GM18499 (cell line): ENCODE results near the gene TCAP.

Experiments
- ATAC-seq: cut with Tn5 transposase; IDR thresholded peaks from one replicate; pipeline ENCODE4 v1.9.1; 2021; ENCODE audit warnings: moderate number of reproducible peaks; ENCODE audit not compliant: insufficient read depth, unreplicated experiment

Gene TCAP

DNA sequence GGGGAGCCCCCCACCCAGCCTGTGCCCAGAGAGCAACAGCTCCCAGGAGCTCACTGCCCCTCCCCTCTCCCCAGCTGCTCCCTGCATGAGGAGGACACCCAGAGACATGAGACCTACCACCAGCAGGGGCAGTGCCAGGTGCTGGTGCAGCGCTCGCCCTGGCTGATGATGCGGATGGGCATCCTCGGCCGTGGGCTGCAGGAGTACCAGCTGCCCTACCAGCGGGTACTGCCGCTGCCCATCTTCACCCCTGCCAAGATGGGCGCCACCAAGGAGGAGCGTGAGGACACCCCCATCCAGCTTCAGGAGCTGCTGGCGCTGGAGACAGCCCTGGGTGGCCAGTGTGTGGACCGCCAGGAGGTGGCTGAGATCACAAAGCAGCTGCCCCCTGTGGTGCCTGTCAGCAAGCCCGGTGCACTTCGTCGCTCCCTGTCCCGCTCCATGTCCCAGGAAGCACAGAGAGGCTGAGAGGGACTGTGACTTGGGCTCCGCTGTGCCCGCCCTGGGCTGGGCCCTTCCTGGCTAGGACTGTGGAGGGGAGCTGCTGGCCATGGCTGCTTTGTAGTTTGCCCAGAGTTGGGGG, 584 bp downstream of the TCAP start:
- no peak for ATAC-seq

DNA sequence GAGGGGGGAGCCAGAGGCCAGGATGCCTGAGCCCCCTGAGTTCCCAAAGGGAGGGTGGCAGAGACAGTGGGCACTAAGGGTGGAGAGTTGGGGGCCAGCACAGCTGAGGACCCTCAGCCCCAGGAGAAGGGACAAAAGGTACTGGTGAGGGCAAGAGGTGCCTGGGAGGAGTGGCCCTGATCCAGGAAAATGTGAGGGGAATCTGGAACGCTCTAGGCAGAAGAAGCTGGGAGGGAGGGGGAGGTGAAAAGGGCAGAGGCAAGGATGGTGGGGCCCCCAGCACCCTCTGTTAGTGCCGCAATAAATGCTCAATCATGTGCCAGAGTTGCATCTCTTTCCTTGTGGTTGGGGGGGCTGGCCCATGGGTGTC, 1.1 kb downstream of the TCAP start:
- no peak for ATAC-seq

DNA sequence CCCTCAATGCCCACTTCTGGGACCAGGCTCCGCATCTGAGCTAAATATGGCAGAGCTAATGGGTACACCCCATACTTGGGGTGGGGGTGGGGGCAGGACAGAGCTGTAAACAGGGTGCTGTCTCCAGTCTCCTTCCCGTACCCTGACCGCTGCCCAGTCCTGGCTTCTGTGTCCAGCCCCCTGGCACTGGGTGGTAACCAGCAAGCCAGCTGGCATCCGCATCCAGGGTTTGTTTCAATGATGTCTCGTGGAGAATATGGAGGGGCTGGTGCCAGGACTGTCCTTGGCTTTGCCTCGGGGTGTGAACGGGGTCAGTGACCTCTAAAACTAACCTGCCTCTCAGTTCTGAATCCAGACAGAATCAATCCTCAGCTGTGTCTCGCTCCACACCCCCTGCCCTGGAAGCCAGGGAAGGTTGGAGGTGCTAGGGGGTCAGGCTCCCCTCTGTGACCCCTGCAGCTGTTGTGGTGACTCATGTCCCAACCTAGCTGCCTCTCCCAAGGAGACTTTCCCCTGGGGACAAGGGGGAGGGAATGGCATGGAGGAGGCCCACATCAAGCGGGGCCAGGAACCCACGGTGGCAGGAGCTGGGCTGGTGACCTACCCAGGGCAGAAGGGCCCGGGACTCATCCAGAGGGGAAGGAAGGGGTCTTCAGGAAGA, 1.6 kb downstream of the TCAP start:
- ATAC-seq, result no peak

DNA sequence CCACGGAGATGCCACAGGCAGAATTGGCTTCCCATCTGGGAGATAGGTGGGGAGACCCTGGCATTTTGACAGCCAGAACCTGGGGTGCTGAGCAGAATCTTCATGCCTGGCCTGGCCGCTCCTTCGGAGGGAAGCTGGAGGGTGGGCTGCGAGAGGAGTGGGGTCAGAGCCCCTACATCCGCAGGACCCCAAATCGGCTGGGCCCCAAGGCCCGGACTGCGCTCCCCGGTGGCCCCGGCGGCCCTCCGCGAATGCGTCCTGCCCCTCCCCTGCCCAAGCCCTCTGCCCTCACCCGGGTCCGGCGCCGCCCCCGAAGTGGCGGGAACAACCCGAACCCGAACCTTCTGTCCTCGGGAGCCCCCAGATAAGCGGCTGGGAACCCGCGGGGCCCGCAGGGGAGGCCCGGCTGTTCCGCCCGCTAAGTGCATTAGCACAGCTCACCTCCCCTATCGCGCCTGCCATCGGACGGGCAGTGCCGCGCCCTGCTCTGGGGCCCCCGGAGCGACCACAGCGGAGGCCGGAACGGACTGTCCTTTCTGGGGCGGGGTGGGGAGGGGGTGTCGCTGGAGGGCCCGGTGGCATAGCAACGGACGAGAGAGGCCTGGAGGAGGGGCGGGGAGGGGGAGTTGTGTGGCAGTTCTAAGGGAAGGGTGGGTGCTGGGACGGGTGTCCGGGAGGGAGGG, 2.3 kb downstream of the TCAP start:
- no peak for ATAC-seq

DNA sequence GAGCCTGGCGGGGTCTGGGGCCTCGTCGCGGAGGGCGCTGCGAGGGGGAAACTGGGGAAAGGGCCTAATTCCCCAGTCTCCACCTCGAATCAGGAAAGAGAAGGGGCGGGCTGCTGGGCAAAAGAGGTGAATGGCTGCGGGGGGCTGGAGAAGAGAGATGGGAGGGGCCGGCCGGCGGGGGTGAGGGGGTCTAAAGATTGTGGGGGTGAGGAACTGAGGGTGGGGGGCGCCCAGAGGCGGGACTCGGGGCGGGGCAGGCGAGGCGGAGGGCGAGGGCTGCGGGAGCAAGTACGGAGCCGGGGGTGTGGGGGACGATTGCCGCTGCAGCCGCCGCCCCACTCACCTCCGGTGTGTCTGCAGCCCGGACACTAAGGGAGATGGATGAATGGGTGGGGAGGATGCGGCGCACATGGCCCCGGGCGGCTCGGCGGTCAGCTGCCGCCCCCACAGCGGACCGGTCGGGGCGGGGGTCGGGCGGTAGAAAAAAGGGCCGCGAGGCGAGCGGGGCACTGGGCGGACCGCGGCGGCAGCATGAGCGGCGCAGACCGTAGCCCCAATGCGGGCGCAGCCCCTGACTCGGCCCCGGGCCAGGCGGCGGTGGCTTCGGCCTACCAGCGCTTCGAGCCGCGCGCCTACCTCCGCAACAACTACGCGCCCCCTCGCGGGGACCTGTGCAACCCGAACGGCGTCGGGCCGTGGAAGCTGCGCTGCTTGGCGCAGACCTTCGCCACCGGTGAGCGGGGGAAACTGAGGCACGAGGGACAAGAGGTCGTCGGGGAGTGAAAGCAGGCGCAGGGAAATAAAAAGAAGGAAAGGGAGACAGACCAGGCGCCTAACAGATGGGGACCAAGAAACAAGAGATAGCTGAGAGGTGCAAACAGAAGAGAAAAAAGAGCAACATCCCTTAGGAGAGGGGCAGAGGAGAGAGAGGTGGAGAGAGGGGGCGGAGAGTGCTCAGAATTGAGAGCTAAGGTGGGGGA, 3.1 kb downstream of the TCAP start, which contains the start of gene PNMT:
Gene PNMT, plus strand, starts transcription at position 509 of the 980 bp plus-strand sequence. Its CDS starts 23 bp downstream, at position 532.
- ATAC-seq, result no peak

DNA sequence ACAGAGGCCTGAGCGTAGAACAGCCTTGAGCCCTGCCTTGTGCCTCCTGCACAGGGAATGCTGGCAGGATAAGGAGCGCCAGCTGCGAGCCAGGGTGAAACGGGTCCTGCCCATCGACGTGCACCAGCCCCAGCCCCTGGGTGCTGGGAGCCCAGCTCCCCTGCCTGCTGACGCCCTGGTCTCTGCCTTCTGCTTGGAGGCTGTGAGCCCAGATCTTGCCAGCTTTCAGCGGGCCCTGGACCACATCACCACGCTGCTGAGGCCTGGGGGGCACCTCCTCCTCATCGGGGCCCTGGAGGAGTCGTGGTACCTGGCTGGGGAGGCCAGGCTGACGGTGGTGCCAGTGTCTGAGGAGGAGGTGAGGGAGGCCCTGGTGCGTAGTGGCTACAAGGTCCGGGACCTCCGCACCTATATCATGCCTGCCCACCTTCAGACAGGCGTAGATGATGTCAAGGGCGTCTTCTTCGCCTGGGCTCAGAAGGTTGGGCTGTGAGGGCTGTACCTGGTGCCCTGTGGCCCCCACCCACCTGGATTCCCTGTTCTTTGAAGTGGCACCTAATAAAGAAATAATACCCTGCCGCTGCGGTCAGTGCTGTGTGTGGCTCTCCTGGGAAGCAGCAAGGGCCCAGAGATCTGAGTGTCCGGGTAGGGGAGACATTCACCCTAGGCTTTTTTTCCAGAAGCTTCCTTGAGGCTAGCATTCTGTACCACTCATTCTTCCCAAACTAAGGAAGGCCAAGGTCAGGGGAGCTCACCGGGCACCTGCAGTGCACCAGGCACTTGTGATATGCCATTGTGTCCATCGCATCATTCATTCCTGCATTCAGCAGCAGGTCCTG, 5.0 kb downstream of the TCAP start:
- ATAC-seq, result no peak

DNA sequence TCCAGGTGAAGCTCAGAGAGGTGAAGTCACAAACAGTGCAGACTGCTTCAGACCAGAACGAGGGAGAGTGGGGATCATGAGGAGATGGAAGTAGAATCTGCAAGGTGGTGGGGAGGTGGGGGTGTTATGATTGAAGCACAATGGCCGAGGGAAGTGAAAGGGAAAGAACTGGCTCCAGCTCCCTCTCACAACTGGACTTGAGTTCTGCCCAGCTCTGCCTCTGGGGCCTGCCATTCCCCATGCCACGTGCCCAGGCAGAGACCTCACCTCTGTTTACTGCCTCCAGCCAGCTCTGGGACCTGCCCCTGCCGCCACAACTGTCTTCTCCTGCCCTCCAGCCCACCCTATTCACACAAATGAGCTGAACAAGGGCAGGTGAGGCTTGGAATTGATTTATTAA, 5.6 kb downstream of the TCAP start:
- ATAC-seq, result no peak

DNA sequence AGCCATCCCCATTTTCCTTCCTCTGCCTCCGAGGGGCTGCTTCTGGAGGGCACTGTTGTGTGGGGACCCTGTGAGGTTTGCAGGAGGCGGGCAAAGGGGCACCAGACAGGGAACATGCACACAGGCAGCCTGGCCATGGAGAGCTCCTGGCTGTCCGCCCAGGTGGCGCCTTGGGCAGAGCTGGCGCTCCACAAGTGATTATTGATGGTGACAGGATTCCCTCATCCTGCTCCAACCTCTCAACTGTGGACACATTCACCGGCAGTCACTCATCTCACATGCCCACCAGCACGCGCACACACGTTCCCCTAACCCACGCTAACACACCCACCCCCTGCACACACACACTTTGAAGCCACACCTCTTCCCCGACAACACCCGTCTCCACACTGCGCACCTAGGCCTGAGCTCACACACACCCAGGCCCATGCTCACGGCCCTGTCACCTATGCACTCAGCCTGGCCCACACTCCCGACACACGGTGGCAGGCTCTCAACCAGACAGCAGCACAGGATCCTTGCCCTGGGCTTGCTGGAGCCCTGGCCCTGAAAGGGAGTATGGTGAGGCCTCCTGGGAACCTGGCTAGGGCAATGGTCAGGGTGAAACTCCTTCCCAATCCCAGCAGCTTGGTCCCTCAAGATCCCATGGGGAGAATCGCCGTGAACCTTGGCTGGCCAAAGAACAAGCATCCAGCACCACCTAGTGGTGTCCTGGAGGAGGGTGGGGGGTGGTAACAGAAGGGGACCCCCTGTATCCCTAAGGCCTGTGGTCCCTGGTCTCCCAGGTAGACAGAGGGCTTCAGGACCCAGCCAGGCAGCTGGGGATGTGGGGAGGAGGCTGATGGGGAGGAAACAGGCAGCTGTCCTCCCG, 6.7 kb downstream of the TCAP start:
- ATAC-seq, result no peak

DNA sequence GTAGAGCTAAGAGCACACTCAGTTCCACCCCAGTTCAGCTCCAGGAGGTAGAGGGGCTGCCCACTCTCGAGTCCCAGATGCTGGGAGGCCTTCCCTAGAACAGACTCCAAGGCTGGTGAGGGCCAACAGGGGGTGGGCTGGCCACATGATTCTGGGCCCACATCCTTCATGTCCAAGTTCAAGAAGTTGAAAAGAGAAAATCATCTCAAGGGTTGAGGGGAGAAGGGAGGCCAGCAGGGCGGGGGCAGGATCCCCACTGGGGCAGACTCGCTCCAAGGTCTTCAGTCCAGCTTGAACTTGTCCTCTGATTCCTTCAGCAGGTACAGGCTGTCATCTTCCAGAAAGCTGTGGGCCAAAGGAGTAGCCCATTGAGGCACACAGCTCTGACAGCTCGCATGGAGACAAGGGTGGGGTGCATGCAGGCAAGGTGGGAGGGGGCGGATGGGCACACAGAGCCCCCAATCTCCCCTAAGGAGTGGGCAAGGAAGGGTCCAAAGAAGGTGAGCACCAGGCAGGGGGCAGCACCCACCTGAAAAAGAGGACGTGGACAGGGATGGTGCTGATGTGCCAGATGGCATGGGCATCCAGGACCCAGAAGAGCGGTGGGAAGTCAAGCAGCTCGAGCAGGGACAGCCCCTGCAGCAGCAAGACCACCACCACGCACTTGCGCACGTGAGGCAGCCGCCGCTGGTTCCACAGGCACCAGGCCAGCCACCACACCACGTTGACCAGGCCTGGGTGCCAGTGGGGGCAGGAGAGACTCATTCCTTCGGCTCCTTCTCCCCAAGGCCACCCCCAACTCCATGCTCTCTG, 7.6 kb downstream of the TCAP start:
- no peak for ATAC-seq

DNA sequence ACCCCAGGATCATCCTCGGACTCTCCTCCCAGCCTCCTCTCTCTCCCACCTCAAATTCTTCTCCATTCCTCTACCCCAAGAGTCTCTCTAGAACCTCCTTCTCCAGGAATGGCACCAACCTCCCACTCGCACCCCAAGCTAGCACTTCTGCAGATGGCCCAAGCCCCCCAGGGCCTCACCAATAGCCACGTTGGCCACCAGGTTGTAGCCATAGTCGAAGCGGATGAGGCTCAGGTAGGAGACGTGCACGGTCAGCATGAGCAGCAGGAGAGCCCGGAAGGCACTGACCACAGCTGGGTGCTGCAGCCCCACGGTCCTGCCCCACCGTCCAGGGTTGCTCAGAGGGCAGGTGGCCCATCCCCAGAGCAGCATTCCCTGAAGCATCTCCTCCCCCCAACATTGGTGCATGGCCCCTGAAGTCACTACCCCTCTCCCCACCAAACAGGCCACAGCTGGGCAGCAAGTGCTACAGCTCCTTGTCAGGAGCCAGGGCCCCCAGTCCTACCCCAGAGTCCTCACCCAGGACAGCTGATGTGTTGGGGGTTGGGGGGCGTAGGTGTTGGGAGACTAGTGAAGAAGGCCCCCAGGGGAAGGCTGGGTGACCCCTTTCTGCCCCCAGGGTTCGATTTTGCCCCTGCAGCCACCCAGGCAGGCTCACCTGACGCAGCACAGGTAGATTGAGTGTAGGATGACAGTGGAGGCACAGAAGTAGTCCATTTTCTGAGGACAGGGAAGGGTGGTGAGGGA, 8.4 kb downstream of the TCAP start:
- ATAC-seq, result no peak

DNA sequence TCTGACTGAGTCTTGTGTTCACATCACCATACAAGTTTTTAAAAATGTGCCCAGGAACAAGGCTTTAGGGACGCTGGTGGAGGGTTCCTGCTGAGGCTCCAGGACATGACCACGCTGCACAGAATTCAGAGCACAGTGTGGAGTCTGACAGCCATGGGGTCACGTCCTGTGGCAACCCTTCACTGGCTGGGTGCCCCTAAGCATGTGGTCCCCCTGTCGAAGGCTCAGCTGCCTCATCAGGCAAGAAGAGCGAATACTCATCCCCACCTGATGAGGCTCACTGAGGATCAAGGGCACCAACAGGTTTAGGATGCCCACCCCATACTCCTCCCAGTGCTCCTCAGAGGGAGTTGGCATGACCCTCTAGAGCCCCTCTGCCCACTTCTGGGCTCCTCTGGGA, 9.0 kb downstream of the TCAP start:
- no peak for ATAC-seq

DNA sequence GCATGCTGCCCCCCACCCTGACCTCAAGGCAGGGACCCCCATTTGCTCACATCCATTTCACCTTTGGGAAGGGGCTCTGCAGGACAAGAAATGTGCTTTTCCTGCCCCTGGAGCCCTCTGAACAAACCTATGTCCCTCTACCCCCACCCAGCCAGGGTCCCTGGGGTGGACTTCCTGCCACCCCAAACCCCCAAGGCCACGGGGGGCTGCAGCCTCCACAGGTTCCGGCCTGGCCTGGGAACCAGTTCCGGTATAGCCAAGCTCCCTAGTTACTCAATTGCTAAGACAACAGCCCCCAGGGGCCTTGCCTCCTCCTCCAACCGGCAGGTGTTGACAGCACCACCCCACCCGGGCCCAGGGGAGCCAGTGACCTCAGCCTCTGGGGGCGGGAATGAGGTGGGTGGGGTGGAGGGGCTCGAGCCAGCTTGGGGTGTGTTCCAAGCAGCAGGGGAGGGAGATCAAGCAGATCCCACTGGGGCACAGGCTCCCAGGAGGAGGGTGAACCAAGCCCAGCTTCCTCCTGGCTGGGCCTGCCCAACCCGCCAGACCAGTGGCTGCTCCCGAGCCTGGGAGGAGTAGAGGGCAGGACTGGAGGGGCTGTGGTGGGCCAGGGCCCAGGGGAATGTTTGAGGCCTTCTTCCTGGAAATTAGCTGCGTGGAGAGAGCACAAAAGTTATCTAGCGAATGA, 9.7 kb downstream of the TCAP start:
- ATAC-seq, result no peak

DNA sequence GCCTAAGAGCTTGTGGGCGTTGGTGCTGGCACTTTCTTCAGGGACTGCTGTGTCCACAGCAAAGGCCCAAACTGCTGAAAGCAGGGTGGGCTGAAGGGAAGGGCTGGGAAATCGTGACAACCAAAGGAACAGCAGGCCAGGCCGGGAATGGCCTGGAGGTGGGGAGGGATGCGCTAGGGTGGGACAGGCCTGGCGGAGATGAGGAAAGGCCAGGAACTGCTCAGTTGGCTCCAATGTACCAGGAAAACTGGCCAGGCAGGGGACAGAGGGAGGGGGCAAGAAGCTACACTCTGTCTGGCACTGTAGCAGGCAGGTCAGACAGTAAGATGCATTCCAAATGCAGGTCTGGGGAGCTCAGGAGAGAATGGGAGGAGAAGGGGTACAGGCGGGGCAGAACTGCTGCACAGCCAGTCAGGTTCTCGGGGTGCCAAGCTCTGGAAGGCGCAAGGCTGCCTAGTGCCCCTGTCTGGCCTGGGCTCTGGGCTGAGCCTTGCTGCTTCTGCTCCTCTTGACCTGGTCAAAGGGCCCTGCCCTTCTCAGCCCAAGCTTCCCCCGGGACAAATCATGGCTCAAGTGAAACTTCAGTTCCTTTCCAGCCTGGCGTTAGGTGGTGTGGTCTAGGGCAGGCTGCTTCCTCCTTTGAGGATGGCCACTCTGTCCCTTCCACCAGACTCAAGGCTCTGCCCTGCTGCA, 10.4 kb downstream of the TCAP start:
- ATAC-seq, result no peak

DNA sequence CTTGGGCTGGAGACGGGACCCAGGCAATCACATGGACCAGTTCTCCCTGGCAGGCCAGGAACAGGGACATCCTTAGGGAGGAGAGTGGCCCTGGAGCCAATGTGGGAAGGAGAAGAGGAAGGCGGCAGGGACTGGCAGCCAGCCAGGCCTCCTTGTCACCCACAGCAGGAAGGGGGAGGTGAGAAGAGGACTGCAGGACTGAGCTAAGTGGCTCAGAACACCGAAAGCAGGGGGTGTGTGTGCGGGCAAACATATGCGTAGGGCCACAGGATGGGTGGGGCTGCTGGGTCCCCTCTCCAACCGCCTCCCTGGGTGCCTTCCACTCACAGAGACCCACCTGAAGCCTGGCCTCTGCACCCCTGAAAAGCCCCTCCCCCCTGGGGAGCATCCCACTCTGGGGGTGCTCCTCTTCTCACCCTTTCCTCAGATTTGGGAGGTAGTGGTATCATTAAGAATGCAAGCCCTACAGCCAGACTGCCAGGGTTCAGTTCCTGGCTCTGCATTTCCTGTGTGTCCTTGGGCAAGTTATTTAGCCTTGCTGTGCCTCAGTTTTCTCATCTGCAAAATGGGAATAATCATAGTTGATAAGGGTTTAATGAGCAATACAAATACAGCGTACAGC, 11.2 kb downstream of the TCAP start:
- no peak for ATAC-seq

DNA sequence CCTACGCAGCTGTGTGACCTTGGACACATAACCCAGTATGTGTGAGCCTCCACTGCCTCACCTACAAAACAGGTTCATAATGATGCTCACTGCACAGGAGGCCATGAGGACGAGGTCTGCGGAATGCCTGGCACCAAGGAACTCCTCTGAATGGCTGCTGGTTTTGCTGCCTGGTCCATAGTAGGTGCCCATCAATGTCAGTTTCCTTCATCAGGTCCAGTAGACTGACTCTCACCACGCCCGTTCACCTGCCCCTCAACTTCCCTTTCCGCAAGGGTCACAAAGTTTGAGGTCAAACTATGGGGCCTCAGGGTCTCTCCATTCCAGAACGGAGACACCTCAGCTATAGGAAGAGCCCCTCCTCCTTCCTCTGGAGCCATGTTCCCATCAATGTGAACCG, 11.9 kb downstream of the TCAP start:
- no peak for ATAC-seq
